H1 (cell line): Measurements from ENCODE around the gene RNU6-1.

Experiments
- BRCA1 ChIP-seq: IDR thresholded peaks from 2 replicates; pipeline ENCODE4 v1.6.1; 2012; ENCODE audit warnings: low read depth, low read length, improper control_type of control experiment
- CHD2 ChIP-seq: IDR thresholded peaks from 2 replicates; pipeline ENCODE4 v1.6.1; 2012; ENCODE audit warnings: low read length, improper control_type of control experiment
- KDM5A ChIP-seq: fragments of 200-600 bp; IDR thresholded peaks from 2 replicates; pipeline ENCODE4 v1.7.1; 2012; ENCODE audit warnings: mild to moderate bottlenecking, low read length, inconsistent platforms, mixed read lengths
- MAFK ChIP-seq: IDR thresholded peaks from 2 replicates; pipeline ENCODE4 v1.6.1; 2012; ENCODE audit warnings: low read depth, mild to moderate bottlenecking, improper control_type of control experiment, low read length
- NRF1 ChIP-seq: IDR thresholded peaks from 2 replicates; pipeline ENCODE4 v1.6.1; 2011; ENCODE audit warnings: mild to moderate bottlenecking, low read depth, low read length, improper control_type of control experiment
- POLR2A ChIP-seq, 2 experiments: IDR thresholded peaks; 1 replicate in 1 of 2; 2 replicates in 1 of 2; pipeline ENCODE4 v1.6.1; 2011; ENCODE audit warnings: low read depth in 2 of 2, low read length in 2 of 2, mild to moderate bottlenecking in 2 of 2; ENCODE audit errors: control extremely low read depth in 1 of 2
- RNF2 ChIP-seq: fragments of 200-900, 300-1000 bp; sonication (generic); IDR thresholded peaks from 2 replicates; pipeline ENCODE4 v1.7.1; 2016; ENCODE audit warnings: borderline replicate concordance, low read depth, mild to moderate bottlenecking, antibody characterized with exemption, low read length; ENCODE audit not compliant: poor library complexity, severe bottlenecking; ENCODE audit errors: missing control alignments
- SIN3A ChIP-seq, 2 experiments: IDR thresholded peaks in 1 of 2; conservative IDR thresholded peaks in 1 of 2; 2 replicates each; pipeline ENCODE4 v1.6.1; 2011 to 2012; ENCODE audit warnings: low read length in 2 of 2, improper control_type of control experiment in 1 of 2, low read depth in 1 of 2, mild to moderate bottlenecking in 1 of 2
- SP1 ChIP-seq: IDR thresholded peaks from 2 replicates; pipeline ENCODE4 v1.6.1; 2011; ENCODE audit warnings: low read depth, low read length
- SUZ12 ChIP-seq: fragments of 200-600 bp; sonication (generic); IDR thresholded peaks from 2 replicates; pipeline ENCODE4 v1.6.1; 2012; ENCODE audit warnings: mild to moderate bottlenecking, inconsistent platforms, low read length, moderate library complexity, mixed read lengths
- YY1 ChIP-seq: IDR thresholded peaks from 2 replicates; pipeline ENCODE4 v1.6.1; 2011; ENCODE audit warnings: low read depth, mild to moderate bottlenecking, low read length
- TF ChIP-seq, protein P1 (sequence below), 3 experiments: IDR thresholded peaks; 1 replicate in 2 of 3; 2 replicates in 1 of 3; pipeline versions ENCODE4 v1.5.1 to v1.6.1; 2011; ENCODE audit warnings: low read length in 3 of 3, mild to moderate bottlenecking in 3 of 3, inconsistent platforms in 2 of 3, low read depth in 1 of 3, moderate library complexity in 1 of 3; ENCODE audit not compliant: insufficient read depth in 1 of 3; ENCODE audit errors: control extremely low read depth in 1 of 3
- TF ChIP-seq, protein P2 (sequence below): IDR thresholded peaks from 2 replicates; pipeline ENCODE4 v1.6.1; 2012; ENCODE audit warnings: inconsistent platforms
- TF ChIP-seq, protein P3 (sequence below): IDR thresholded peaks from 2 replicates; pipeline ENCODE4 v1.6.1; 2011; ENCODE audit warnings: low read length, improper control_type of control experiment

DNA sequence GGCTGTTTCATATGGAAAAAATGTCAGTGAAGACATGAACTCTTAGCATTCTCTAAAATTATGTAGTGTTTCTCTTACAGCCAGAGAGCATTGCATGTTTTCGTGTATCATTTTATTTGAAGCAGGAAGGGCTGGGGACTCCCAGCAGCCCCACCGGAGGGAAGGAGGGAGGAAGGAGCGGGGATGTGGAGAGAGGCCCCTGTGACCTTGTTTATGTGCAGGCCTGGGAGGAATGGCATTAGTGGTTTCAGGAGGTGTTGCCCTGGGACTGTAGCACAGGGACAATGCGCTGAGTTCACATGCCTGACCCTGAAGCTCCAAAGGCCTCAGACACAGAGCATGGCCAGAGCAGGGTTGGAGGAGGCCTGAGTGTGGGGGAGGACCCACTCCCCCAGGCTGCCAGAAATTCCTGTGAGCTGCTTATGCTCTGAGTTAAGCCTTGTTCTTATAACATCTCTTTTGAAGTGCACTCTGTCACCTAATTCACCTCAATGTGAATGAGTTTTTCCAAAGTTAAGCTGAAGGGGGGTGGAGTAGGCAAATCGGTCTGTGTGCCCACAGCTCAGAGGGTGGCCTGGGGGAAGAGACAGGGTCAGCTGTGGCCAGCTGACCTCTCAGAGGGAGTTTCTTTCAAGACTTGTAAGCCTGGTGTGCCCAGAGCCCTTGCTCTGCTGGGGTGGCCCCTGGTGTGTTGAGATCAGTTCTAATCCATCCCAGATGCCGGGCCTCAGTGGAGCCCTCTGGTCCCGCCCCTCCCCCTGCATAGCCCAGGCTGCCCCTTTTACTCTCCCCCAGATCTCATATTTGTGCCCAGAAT, 3.9 kb upstream of the RNU6-1 start:
- TF ChIP-seq RNF2 (no peak), KDM5A (no peak), SUZ12 (no peak), MAFK (no peak), CHD2 (no peak), BRCA1 (no peak), SIN3A (conservative IDR thresholded peaks at IDR 0.05 in 1 of 2, IDR thresholded peaks at IDR 0.05 in 1 of 2; ENCODE audit: low read depth in 1 of 2, low read length in 2 of 2) (no peak), YY1 (no peak), SP1 (no peak), NRF1 (no peak), POLR2A (IDR thresholded peaks at IDR 0.05; ENCODE audit: control extremely low read depth in 1 of 2, low read depth in 2 of 2, low read length in 2 of 2) (no peak)
- TF ChIP-seq, protein P1, sequence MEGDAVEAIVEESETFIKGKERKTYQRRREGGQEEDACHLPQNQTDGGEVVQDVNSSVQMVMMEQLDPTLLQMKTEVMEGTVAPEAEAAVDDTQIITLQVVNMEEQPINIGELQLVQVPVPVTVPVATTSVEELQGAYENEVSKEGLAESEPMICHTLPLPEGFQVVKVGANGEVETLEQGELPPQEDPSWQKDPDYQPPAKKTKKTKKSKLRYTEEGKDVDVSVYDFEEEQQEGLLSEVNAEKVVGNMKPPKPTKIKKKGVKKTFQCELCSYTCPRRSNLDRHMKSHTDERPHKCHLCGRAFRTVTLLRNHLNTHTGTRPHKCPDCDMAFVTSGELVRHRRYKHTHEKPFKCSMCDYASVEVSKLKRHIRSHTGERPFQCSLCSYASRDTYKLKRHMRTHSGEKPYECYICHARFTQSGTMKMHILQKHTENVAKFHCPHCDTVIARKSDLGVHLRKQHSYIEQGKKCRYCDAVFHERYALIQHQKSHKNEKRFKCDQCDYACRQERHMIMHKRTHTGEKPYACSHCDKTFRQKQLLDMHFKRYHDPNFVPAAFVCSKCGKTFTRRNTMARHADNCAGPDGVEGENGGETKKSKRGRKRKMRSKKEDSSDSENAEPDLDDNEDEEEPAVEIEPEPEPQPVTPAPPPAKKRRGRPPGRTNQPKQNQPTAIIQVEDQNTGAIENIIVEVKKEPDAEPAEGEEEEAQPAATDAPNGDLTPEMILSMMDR (IDR thresholded peaks at IDR 0.05; ENCODE audit: control extremely low read depth in 1 of 3, insufficient read depth in 1 of 3, low read depth in 1 of 3, low read length in 3 of 3), result no peak
- TF ChIP-seq, protein P2, sequence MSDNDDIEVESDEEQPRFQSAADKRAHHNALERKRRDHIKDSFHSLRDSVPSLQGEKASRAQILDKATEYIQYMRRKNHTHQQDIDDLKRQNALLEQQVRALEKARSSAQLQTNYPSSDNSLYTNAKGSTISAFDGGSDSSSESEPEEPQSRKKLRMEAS, result no peak
- TF ChIP-seq, protein P3, sequence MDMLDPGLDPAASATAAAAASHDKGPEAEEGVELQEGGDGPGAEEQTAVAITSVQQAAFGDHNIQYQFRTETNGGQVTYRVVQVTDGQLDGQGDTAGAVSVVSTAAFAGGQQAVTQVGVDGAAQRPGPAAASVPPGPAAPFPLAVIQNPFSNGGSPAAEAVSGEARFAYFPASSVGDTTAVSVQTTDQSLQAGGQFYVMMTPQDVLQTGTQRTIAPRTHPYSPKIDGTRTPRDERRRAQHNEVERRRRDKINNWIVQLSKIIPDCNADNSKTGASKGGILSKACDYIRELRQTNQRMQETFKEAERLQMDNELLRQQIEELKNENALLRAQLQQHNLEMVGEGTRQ, result no peak
